Loucy (cell line): ENCODE measurements around the gene TRERF1.

Experiments used
- H2AFZ ChIP-seq: fragments of 200-600 bp; sonication (generic); 2 replicates; pipeline ENCODE4 v1.6.0; 2016; ENCODE audit warnings: antibody characterized with exemption, mild to moderate bottlenecking, low read length, moderate library complexity
- H3F3A ChIP-seq: fragments of 200-600 bp; 2 replicates; pipeline ENCODE4 v1.6.0; 2016; ENCODE audit warnings: antibody characterized with exemption, low read depth, mild to moderate bottlenecking
- H3K27me3 ChIP-seq: fragments of 200-600 bp; sonication (generic); 2 replicates; pipeline ENCODE4 v1.6.1; 2014; ENCODE audit warnings: low read length, mild to moderate bottlenecking; ENCODE audit not compliant: insufficient read depth, poor library complexity, severe bottlenecking
- H3K36me3 ChIP-seq: fragments of 200-600 bp; sonication (generic); 2 replicates; pipeline ENCODE4 v1.6.1; 2016; ENCODE audit warnings: low read length; ENCODE audit not compliant: insufficient read depth
- H3K4me1 ChIP-seq: fragments of 200-600 bp; sonication (generic); 2 replicates; pipeline ENCODE4 v1.5.1; 2014; ENCODE audit warnings: low read length, mild to moderate bottlenecking; ENCODE audit not compliant: insufficient read depth, poor library complexity, severe bottlenecking
- H3K4me2 ChIP-seq: fragments of 200-600 bp; sonication (generic); 2 replicates; pipeline ENCODE4 v1.6.0; 2014; ENCODE audit warnings: antibody characterized with exemption, low read length, low read depth, mild to moderate bottlenecking; ENCODE audit not compliant: poor library complexity, severe bottlenecking
- H3K4me3 ChIP-seq: fragments of 200-600 bp; sonication (generic); 2 replicates; pipeline ENCODE4 v1.5.1; 2014; ENCODE audit warnings: low read length, mild to moderate bottlenecking, mixed read lengths; ENCODE audit not compliant: poor library complexity, severe bottlenecking
- H3K79me2 ChIP-seq: fragments of 200-600 bp; sonication (generic); 2 replicates; pipeline ENCODE4 v1.6.1; 2014; ENCODE audit warnings: low read length; ENCODE audit not compliant: insufficient read depth
- H3K9ac ChIP-seq: fragments of 200-600 bp; sonication (generic); 2 replicates; pipeline ENCODE4 v1.6.0; 2014; ENCODE audit warnings: mild to moderate bottlenecking, low read depth, low read length, moderate library complexity; ENCODE audit not compliant: poor library complexity, severe bottlenecking
- H3K9me2 ChIP-seq: fragments of 200-600 bp; sonication (generic); replicated peaks from 2 replicates; pipeline ENCODE4 v1.6.1; 2016; ENCODE audit warnings: low read depth, low read length, mixed read lengths
- H3K9me3 ChIP-seq: fragments of 200-600 bp; sonication (generic); 2 replicates; pipeline ENCODE4 v1.6.1; 2014; ENCODE audit warnings: mild to moderate bottlenecking, antibody characterized with exemption, low read length, low read depth; ENCODE audit not compliant: insufficient read depth
- H4K20me1 ChIP-seq: fragments of 200-600 bp; sonication (generic); 2 replicates; pipeline ENCODE4 v1.6.0; 2014; ENCODE audit warnings: antibody characterized with exemption, low read length, mild to moderate bottlenecking; ENCODE audit not compliant: insufficient read depth, poor library complexity, severe bottlenecking
- EZH2phosphoT487 ChIP-seq: fragments of 200-600 bp; IDR thresholded peaks from 2 replicates; pipeline ENCODE4 v1.6.1; 2018; ENCODE audit warnings: antibody characterized with exemption, mild to moderate bottlenecking, moderate library complexity, borderline replicate concordance
- TF ChIP-seq, protein P1 (sequence below): fragments of 200-600 bp; sonication (generic); conservative IDR thresholded peaks from 2 replicates; pipeline ENCODE4 v1.5.1; 2014; ENCODE audit warnings: mild to moderate bottlenecking, antibody characterized with exemption, low read length

The TRERF1 gene

DNA sequence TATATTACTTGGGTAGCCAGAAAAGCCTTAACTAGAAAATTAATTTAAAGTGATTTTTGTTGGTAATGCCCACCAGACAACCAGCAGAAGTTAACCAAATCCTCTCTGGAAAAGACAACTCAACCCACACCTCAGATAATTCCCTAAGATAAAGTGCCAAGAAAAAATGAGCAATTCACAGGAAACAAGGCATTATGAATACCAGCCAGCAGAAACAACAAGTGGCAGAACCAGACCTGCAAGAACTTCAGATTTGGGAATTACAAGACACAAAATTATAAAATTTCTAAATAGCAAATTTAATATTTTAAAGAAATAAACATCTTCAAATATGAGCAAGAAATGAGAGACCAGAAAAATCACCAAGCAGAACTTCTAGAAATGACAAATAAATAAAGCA is 154.1 kb downstream of the TRERF1 start:
- no peak overlapping the region for H3K4me2 ChIP-seq
- no peaks in the 10 kb centered on the region for H3K9me3 ChIP-seq
- H3K9me2 ChIP-seq = no peaks in the 10 kb centered on the region
- peaks cover 9% of the 10 kb centered on the region for H4K20me1 ChIP-seq
- peaks cover 8% of the 10 kb centered on the region for H3K79me2 ChIP-seq
- no peaks in the 10 kb centered on the region for H3F3A ChIP-seq
- H3K36me3 ChIP-seq = peaks cover 18% of the 10 kb centered on the region; the same call in 1 of the 2 replicates
- H3K9ac ChIP-seq = no peak overlapping the region
- TF ChIP-seq EZH2phosphoT487 = no peak
- TF ChIP-seq, protein P1, sequence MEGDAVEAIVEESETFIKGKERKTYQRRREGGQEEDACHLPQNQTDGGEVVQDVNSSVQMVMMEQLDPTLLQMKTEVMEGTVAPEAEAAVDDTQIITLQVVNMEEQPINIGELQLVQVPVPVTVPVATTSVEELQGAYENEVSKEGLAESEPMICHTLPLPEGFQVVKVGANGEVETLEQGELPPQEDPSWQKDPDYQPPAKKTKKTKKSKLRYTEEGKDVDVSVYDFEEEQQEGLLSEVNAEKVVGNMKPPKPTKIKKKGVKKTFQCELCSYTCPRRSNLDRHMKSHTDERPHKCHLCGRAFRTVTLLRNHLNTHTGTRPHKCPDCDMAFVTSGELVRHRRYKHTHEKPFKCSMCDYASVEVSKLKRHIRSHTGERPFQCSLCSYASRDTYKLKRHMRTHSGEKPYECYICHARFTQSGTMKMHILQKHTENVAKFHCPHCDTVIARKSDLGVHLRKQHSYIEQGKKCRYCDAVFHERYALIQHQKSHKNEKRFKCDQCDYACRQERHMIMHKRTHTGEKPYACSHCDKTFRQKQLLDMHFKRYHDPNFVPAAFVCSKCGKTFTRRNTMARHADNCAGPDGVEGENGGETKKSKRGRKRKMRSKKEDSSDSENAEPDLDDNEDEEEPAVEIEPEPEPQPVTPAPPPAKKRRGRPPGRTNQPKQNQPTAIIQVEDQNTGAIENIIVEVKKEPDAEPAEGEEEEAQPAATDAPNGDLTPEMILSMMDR = no peak
- H3K4me1 ChIP-seq = peaks cover 41% of the 10 kb centered on the region
- no peak overlapping the region for H3K4me3 ChIP-seq
- no peak overlapping the region for H2AFZ ChIP-seq
- no peaks in the 10 kb centered on the region for H3K27me3 ChIP-seq

DNA sequence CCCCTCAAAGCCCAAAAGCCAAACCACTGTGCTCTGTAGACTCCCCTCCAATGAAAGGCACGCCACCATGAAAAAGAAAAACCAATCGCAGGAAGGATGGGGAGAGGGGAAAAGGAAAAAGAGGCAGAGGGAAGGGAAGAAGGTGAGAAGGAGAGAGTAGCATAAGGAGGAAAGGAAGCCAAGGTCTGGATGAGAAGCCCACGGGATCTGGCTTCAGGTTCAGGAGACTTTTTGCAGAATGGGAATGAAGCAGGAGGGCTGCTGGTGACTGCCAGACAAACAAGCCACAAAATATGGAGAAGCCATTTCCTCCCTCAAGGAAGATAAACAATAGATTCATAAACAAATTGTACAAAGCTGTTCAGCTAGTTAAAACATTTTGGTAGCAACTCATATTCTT is 155.1 kb downstream of the TRERF1 start:
- Histone ChIP-seq H3K9me3 (no peaks in the 10 kb centered on the region), H2AFZ (no peak overlapping the region), H3K79me2 (peaks cover 15% of the 10 kb centered on the region), H3K4me1 (peaks cover 50% of the 10 kb centered on the region), H3F3A (no peaks in the 10 kb centered on the region), H3K36me3 (peaks cover 25% of the 10 kb centered on the region; the same call in 1 of the 2 replicates), H3K4me2 (peak overlapping the region; percentile 47), H3K4me3 (no peak overlapping the region), H3K27me3 (no peaks in the 10 kb centered on the region), H3K9ac (no peak overlapping the region), H3K9me2 (no peaks in the 10 kb centered on the region), H4K20me1 (peaks cover 9% of the 10 kb centered on the region)
- TF ChIP-seq, protein P1 = no peak
- TF ChIP-seq EZH2phosphoT487 = no peak

DNA sequence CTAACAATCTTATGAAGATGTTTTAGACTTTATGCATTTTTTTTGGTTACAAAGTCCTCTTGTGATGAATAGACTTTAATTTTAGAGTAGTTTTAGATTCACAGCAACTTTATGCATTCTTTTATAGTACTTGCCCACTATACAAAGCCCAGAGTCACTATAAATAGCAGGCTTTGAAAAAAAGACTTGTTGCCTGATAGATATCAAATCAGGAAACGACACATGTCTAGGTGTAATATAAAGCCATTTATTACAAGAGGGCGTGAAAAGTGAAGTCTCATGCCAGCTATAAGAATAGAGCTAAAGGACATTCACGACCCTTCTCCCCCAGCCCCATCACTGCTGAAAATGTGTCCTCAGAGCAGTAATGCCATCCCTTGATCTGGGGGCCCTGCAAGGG is 156.0 kb downstream of the TRERF1 start:
- no peaks in the 10 kb centered on the region for H3K27me3 ChIP-seq
- no peak overlapping the region for H3K9ac ChIP-seq
- H3K9me3 ChIP-seq = no peaks in the 10 kb centered on the region
- H3K4me3 ChIP-seq = peak overlapping the region; percentile 23
- H3K4me2 ChIP-seq = peak overlapping the region; percentile 47
- peaks cover 15% of the 10 kb centered on the region for H3K79me2 ChIP-seq
- peaks cover 27% of the 10 kb centered on the region; the same call in 1 of the 2 replicates for H3K36me3 ChIP-seq
- no peaks in the 10 kb centered on the region for H3K9me2 ChIP-seq
- TF ChIP-seq, protein P1 = no peak
- no peak for TF ChIP-seq EZH2phosphoT487
- H4K20me1 ChIP-seq = peaks cover 9% of the 10 kb centered on the region
- H2AFZ ChIP-seq = no peak overlapping the region
- peaks cover 50% of the 10 kb centered on the region for H3K4me1 ChIP-seq
- H3F3A ChIP-seq = no peaks in the 10 kb centered on the region
